GM23338 (cell line): ENCODE measurements around the gene SREBF2. TPM values are rescaled to one million over a fixed set of nuclear protein-coding genes. Genes with fewer than 3 reads are reported as not detected.

Experiments used
- ATAC-seq: fragments of 200-7000 bp; cut with Tn5 transposase; 3 replicates; pipeline ENCODE4 v1.9.1; 2020
- DNase-seq: peaks from one replicate; pipeline ENCODE4 v3.0.0-alpha.2; 2015; ENCODE audit warnings: low spot score
- H2AFZ ChIP-seq: fragments of 200-600 bp; sonication (generic); 2 replicates; pipeline ENCODE4 v1.8.0; 2016; ENCODE audit warnings: antibody characterized with exemption, mild to moderate bottlenecking, moderate library complexity
- H3F3A ChIP-seq: fragments of 200-600 bp; sonication (generic); replicated peaks from 2 replicates; pipeline ENCODE4 v1.8.0; 2017; ENCODE audit warnings: antibody characterized with exemption, mixed run types, low read depth
- H3K27ac ChIP-seq: fragments of 200-600 bp; sonication (generic); 2 replicates; pipeline ENCODE4 v1.6.1; 2016; ENCODE audit warnings: low read depth
- H3K27me3 ChIP-seq: fragments of 200-600 bp; sonication (generic); 2 replicates; pipeline ENCODE4 v1.8.0; 2016; ENCODE audit warnings: mild to moderate bottlenecking, mixed run types, moderate library complexity; ENCODE audit not compliant: insufficient read depth
- H3K36me3 ChIP-seq: fragments of 200-600 bp; sonication (generic); 2 replicates; pipeline ENCODE4 v1.8.0; 2016; ENCODE audit warnings: mild to moderate bottlenecking; ENCODE audit not compliant: insufficient read depth
- H3K4me1 ChIP-seq: fragments of 200-600 bp; sonication (generic); 2 replicates; pipeline ENCODE4 v1.8.0; 2016; ENCODE audit warnings: mild to moderate bottlenecking, moderate library complexity; ENCODE audit not compliant: insufficient read depth
- H3K4me2 ChIP-seq: fragments of 200-600 bp; sonication (generic); 2 replicates; pipeline ENCODE4 v1.7.1; 2017; ENCODE audit warnings: mixed run types
- H3K4me3 ChIP-seq: fragments of 200-600 bp; sonication (generic); 2 replicates; pipeline ENCODE4 v1.6.1; 2016; ENCODE audit warnings: mixed run types
- H3K79me2 ChIP-seq: fragments of 200-600 bp; sonication (generic); replicated peaks from 2 replicates; pipeline ENCODE4 v1.8.0; 2017; ENCODE audit warnings: mild to moderate bottlenecking; ENCODE audit not compliant: insufficient read depth
- H3K9me2 ChIP-seq: fragments of 200-600 bp; sonication (generic); 2 replicates; pipeline ENCODE4 v1.8.0; 2017; ENCODE audit not compliant: insufficient read depth
- H4K20me1 ChIP-seq: fragments of 200-600 bp; sonication (generic); replicated peaks from 2 replicates; pipeline ENCODE4 v1.8.0; 2017; ENCODE audit warnings: mild to moderate bottlenecking; ENCODE audit not compliant: insufficient read depth
- H3K27ac Mint-ChIP-seq: 2 replicates; pipeline ENCODE4 v1.8.0; 2020; ENCODE audit warnings: inconsistent platforms, mild to moderate bottlenecking, moderate library complexity, mixed read lengths
- H3K27me3 Mint-ChIP-seq: 3 replicates; pipeline ENCODE4 v1.8.0; 2022; ENCODE audit warnings: low read depth, mild to moderate bottlenecking, moderate library complexity, mixed read lengths, inconsistent platforms; ENCODE audit not compliant: insufficient read depth, poor library complexity
- H3K36me3 Mint-ChIP-seq: 3 replicates; pipeline ENCODE4 v1.8.0; 2021; ENCODE audit warnings: low read depth, mild to moderate bottlenecking, inconsistent platforms, moderate library complexity, mixed read lengths
- H3K4me1 Mint-ChIP-seq: 3 replicates; pipeline ENCODE4 v1.8.0; 2020; ENCODE audit warnings: mild to moderate bottlenecking, inconsistent platforms, mixed read lengths
- H3K4me3 Mint-ChIP-seq: 3 replicates; pipeline ENCODE4 v1.8.0; 2021; ENCODE audit warnings: moderate library complexity, mild to moderate bottlenecking, inconsistent platforms, mixed read lengths
- H3K9me3 Mint-ChIP-seq: 3 replicates; pipeline ENCODE4 v1.8.0; 2020; ENCODE audit warnings: moderate library complexity, mild to moderate bottlenecking, inconsistent platforms, mixed read lengths
- CREB1 ChIP-seq: fragments of 250-450 bp; sonication (Bioruptor Pico); IDR thresholded peaks from 2 replicates; pipeline ENCODE4 v1.5.0; 2020; ENCODE audit warnings: low read depth, mild to moderate bottlenecking, moderate library complexity
- EZH2 ChIP-seq: fragments of 200-600 bp; sonication (generic); IDR thresholded peaks from one replicate; pipeline ENCODE4 v1.8.0; 2017; ENCODE audit warnings: antibody characterized with exemption, mild to moderate bottlenecking, low read depth; ENCODE audit not compliant: unreplicated experiment
- EZH2phosphoT487 ChIP-seq: fragments of 200-600 bp; sonication (generic); IDR thresholded peaks from one replicate; pipeline ENCODE4 v1.8.1; 2018; ENCODE audit warnings: antibody characterized with exemption; ENCODE audit not compliant: unreplicated experiment
- NANOG ChIP-seq: IDR thresholded peaks from 2 replicates; pipeline ENCODE4 v1.6.1; 2016; ENCODE audit warnings: antibody characterized with exemption, borderline replicate concordance
- STAT1 ChIP-seq: IDR thresholded peaks from one replicate; pipeline ENCODE4 v1.6.1; 2016; ENCODE audit warnings: antibody characterized with exemption; ENCODE audit not compliant: unreplicated experiment
- ZNF114 ChIP-seq: fragments of 250-450 bp; sonication (Bioruptor Pico); IDR thresholded peaks from 2 replicates; pipeline ENCODE4 v1.5.0; 2020; ENCODE audit warnings: mild to moderate bottlenecking, moderate library complexity
- ZNF462 ChIP-seq: fragments of 250-450 bp; sonication (Bioruptor Pico); IDR thresholded peaks from 2 replicates; pipeline ENCODE4 v1.5.0; 2020; ENCODE audit warnings: mild to moderate bottlenecking, moderate library complexity
- polyA plus RNA-seq: library from polyadenylated mRNA; unstranded; fragments of >200 nt; fragmentation: Nextera tagmentation; extraction: Ambion mirVana; gene quantifications from 2 replicates; pipeline ENCODE4 v1.2.1, GENCODE V29; 2016
- total RNA-seq: library from RNA; depleted of rRNA; stranded (reverse); fragments of >200 nt; shearing (Covaris generic); gene quantifications from 2 replicates; pipeline ENCODE4 v1.2.3, GENCODE V29; 2014
- TF ChIP-seq, protein P1 (sequence below), 2 experiments: fragments of 200-600 bp in 1 of 2; sonication (generic) in 1 of 2; conservative IDR thresholded peaks; 2 replicates each; pipeline versions ENCODE4 v1.5.1 to v1.6.1; 2016 to 2017; ENCODE audit warnings: antibody characterized with exemption in 2 of 2, low read depth in 2 of 2, mild to moderate bottlenecking in 2 of 2, moderate library complexity in 1 of 2
- TF ChIP-seq, protein P2 (sequence below): IDR thresholded peaks from one replicate; pipeline ENCODE4 v1.6.1; 2018; ENCODE audit warnings: antibody characterized with exemption; ENCODE audit not compliant: unreplicated experiment

SREBF2 gene
- total and polyA plus RNA-seq, 2 experiments from 2014 or later = 48.7 to 163 TPM

- no peaks in the 10 kb centered on the region; the same call in 1 of the 2 replicates for H3K79me2 ChIP-seq
- H3K36me3 ChIP-seq = no peaks in the 10 kb centered on the region
- DNase-seq = no peak
- H2AFZ ChIP-seq = no peak overlapping the region
- Mint-ChIP-seq H3K4me3 (no peak overlapping the region), H3K9me3 (no peaks in the 10 kb centered on the region), H3K36me3 (peaks cover 12% of the 10 kb centered on the region), H3K4me1 (peaks cover 38% of the 10 kb centered on the region), H3K27ac (no peak overlapping the region), H3K27me3 (peaks cover 15% of the 10 kb centered on the region)
- H3K4me1 ChIP-seq = peaks cover 20% of the 10 kb centered on the region
- peaks cover 5% of the 10 kb centered on the region; the same call in 1 of the 2 replicates for H3F3A ChIP-seq
- H3K9me2 ChIP-seq = no peaks in the 10 kb centered on the region
- no peak for ATAC-seq
- TF ChIP-seq STAT1 (no peak), EZH2phosphoT487 (no peak), NANOG (no peak), ZNF462 (CRISPR knock-in tag) (no peak), EZH2 (no peak), ZNF114 (no peak), CREB1 (CRISPR knock-in tag) (no peak)
- TF ChIP-seq, protein P1, sequence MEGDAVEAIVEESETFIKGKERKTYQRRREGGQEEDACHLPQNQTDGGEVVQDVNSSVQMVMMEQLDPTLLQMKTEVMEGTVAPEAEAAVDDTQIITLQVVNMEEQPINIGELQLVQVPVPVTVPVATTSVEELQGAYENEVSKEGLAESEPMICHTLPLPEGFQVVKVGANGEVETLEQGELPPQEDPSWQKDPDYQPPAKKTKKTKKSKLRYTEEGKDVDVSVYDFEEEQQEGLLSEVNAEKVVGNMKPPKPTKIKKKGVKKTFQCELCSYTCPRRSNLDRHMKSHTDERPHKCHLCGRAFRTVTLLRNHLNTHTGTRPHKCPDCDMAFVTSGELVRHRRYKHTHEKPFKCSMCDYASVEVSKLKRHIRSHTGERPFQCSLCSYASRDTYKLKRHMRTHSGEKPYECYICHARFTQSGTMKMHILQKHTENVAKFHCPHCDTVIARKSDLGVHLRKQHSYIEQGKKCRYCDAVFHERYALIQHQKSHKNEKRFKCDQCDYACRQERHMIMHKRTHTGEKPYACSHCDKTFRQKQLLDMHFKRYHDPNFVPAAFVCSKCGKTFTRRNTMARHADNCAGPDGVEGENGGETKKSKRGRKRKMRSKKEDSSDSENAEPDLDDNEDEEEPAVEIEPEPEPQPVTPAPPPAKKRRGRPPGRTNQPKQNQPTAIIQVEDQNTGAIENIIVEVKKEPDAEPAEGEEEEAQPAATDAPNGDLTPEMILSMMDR (conservative IDR thresholded peaks at IDR 0.05; ENCODE audit: low read depth in 2 of 2) = no peak
- TF ChIP-seq, protein P2, sequence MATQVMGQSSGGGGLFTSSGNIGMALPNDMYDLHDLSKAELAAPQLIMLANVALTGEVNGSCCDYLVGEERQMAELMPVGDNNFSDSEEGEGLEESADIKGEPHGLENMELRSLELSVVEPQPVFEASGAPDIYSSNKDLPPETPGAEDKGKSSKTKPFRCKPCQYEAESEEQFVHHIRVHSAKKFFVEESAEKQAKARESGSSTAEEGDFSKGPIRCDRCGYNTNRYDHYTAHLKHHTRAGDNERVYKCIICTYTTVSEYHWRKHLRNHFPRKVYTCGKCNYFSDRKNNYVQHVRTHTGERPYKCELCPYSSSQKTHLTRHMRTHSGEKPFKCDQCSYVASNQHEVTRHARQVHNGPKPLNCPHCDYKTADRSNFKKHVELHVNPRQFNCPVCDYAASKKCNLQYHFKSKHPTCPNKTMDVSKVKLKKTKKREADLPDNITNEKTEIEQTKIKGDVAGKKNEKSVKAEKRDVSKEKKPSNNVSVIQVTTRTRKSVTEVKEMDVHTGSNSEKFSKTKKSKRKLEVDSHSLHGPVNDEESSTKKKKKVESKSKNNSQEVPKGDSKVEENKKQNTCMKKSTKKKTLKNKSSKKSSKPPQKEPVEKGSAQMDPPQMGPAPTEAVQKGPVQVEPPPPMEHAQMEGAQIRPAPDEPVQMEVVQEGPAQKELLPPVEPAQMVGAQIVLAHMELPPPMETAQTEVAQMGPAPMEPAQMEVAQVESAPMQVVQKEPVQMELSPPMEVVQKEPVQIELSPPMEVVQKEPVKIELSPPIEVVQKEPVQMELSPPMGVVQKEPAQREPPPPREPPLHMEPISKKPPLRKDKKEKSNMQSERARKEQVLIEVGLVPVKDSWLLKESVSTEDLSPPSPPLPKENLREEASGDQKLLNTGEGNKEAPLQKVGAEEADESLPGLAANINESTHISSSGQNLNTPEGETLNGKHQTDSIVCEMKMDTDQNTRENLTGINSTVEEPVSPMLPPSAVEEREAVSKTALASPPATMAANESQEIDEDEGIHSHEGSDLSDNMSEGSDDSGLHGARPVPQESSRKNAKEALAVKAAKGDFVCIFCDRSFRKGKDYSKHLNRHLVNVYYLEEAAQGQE = no peak
- H3K27ac ChIP-seq = no peak overlapping the region
- no peak overlapping the region for H3K4me2 ChIP-seq
- H4K20me1 ChIP-seq = no peaks in the 10 kb centered on the region; the same call in 1 of the 2 replicates
- H3K4me3 ChIP-seq = no peak overlapping the region
- H3K27me3 ChIP-seq = no peaks in the 10 kb centered on the region
These were observed 5.2 kb upstream of the SREBF2 start for GRCh38 chr22:41827671-41828070.
